RWPE1 (cell line): ENCODE measurements around the gene RHEB.
"Not testable (repeated sequence)": the region's sequence is repeated elsewhere in the genome, so short reads cannot be mapped to it uniquely, and the experiment has no call there.

ENCODE experiments used
- CTCF ChIA-PET: fragments of 350-600 bp; sonication (Branson Sonifier 250); formaldehyde crosslinking; extraction: SDS; loops from one replicate; lab custom pipeline; 2021; lab: Yijun Ruan, JAX
- POLR2A ChIA-PET: fragments of 400-600 bp; formaldehyde crosslinking; extraction: SDS; loops from one replicate; lab custom pipeline; 2020; ENCODE audit warnings: antibody characterized with exemption; ENCODE audit not compliant: low non-redundant PET; lab: Yijun Ruan, JAX
- DNase-seq: peaks from one replicate; pipeline ENCODE4 v3.0.0; 2012; ENCODE audit warnings: low spot score
- H3K27ac ChIP-seq: fragments of 450-650 bp; 2 replicates; pipeline ENCODE4 v1.5.1; 2017
- TF ChIP-seq, protein P1 (sequence below): fragments of 450-650 bp; conservative IDR thresholded peaks from 2 replicates; pipeline ENCODE4 v1.5.1; 2017; ENCODE audit warnings: low read depth, mild to moderate bottlenecking

Gene RHEB

DNA sequence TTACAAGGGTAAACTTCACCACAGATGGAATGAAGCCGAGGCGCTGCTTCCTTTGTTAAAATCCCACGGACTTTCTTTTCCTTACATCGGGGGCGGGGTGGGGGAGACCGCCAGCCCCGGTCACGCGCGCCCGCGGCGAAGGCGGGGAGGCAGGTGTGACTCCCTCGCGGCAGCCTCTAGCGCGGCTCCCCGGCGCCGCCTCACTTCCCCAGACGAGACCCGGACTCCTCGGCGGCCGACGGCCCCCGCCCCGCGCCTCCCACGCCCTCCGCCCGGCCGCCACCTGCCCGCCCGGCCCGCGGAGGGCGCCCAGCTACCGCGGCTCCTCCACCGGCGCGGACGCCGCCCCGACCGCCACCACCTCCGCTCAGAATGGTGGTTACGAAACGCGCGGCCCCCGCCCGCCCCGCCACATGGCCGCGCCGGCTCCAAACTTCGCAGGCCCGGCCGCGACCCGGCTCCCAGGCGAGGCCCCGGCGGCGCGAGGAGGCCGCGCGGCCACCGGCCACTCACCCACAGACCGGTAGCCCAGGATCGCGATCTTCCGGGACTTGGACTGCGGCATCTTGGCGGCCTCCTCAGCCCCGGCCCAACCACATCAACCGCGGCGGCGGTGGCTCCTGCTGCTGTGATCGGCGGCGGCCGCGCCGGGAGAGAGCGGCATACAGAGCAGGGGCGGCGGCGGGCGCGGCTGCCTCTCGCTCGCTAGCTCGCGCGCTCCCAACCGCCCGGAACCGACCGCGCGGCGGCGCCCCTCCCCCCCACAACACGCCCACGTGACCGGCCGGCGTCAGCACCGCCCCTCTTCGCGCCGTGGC lies 539 bp downstream of the RHEB start:
- DNase-seq, POLR2A ChIA-PET: not testable (repeated sequence)
- peak overlapping the region; percentile 99 for H3K27ac ChIP-seq
- CTCF ChIA-PET, result interaction anchor here (0.6 kb wide), 1 partner anchor 204 kb away, joined by 4 read pairs; no protein-coding TSS in a partner anchor
- TF ChIP-seq, protein P1, sequence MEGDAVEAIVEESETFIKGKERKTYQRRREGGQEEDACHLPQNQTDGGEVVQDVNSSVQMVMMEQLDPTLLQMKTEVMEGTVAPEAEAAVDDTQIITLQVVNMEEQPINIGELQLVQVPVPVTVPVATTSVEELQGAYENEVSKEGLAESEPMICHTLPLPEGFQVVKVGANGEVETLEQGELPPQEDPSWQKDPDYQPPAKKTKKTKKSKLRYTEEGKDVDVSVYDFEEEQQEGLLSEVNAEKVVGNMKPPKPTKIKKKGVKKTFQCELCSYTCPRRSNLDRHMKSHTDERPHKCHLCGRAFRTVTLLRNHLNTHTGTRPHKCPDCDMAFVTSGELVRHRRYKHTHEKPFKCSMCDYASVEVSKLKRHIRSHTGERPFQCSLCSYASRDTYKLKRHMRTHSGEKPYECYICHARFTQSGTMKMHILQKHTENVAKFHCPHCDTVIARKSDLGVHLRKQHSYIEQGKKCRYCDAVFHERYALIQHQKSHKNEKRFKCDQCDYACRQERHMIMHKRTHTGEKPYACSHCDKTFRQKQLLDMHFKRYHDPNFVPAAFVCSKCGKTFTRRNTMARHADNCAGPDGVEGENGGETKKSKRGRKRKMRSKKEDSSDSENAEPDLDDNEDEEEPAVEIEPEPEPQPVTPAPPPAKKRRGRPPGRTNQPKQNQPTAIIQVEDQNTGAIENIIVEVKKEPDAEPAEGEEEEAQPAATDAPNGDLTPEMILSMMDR, result peak; percentile 43

- CTCF ChIA-PET, result no interaction called here
- no peak for DNase-seq
- H3K27ac ChIP-seq, result peak overlapping the region; percentile 99
- POLR2A ChIA-PET, result no interaction called here
- TF ChIP-seq, protein P1, result no peak
Observed at GRCh38 chr7:151518105-151518946, 1.4 kb downstream of the RHEB start.

DNA sequence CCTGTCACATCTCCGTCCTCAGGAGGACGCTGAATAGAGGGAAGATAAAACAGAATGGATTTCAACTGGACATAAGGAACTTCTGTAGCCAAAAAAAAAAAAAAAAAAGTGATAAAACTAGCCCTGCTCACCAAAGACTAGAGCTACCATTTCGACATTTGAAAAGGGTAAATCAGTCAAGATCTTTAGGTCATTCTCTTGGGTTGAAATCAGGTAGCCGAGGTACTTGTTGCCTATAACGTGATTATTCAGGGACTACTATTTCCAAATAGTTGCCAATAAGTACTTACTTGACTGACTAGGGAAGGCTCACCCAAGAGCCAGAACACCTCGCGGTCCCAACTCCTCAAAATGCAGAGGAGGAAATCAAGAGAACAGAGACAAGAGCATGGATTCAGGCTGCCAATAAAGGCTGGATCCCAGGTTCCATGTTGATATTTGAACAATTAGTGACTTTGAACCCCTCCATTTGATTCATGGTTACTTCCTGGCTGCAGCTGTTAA lies 2.0 kb downstream of the RHEB start:
- POLR2A ChIA-PET, result no interaction called here
- TF ChIP-seq, protein P1, result no peak
- CTCF ChIA-PET, result no interaction called here
- DNase-seq, result no peak
- H3K27ac ChIP-seq, result peak overlapping the region; percentile 99

DNA sequence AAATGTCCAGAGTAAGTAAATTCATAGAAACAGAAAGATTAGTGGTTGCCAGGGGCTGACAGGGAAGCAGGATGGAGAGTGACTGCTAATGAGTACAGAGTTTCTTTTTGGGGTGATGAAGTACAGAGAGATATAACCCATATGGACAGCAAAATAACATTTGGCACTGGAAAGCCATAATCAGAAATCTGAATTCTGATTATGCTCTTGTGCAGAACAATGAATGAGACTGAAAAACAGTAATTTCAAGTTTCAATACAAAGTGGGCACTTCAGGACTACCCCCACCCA lies 4.5 kb downstream of the RHEB start:
- CTCF ChIA-PET, result no interaction called here
- H3K27ac ChIP-seq, result no peak overlapping the region
- POLR2A ChIA-PET, result interaction anchor here (0.6 kb wide), 1 partner anchor 13 kb away, joined by 3 read pairs; no protein-coding TSS in a partner anchor

GRCh38 chr7:151514461-151515275 lies 5.0 kb downstream of the RHEB start:
- TF ChIP-seq, protein P1, result no peak
- no peak for DNase-seq
- no peak overlapping the region for H3K27ac ChIP-seq
- POLR2A ChIA-PET, result interaction anchor here (0.6 kb wide), 1 partner anchor 13 kb away, joined by 3 read pairs; no protein-coding TSS in a partner anchor
- CTCF ChIA-PET, result interaction anchor here (0.6 kb wide), 1 partner anchor 65 kb away, joined by 3 read pairs; no protein-coding TSS in a partner anchor

More for the DNA sequence above, 4.5 kb downstream of the RHEB start:
- TF ChIP-seq, protein P1, result no peak
- no peak for DNase-seq
